Peyer's patch (tissue), 4 donors: Measurements from ENCODE around the gene SMIM27.

ENCODE experiments used
- POLR2A ChIP-seq, 2 donors: fragments of 450-650 bp; IDR thresholded peaks; one replicate each; pipeline ENCODE4 v1.5.1; 2017; ENCODE audit warnings: antibody characterized with exemption in 2 of 2, mild to moderate bottlenecking in 2 of 2, moderate library complexity in 2 of 2
- TF ChIP-seq, protein P1 (sequence below), 6 experiments: fragments of 450-650 bp in 4 of 6; fragments of 200-600 bp in 2 of 6; sonication (generic) in 1 of 6; IDR thresholded peaks; one replicate each; pipeline ENCODE4 v1.5.1; 2017 to 2019; ENCODE audit warnings: antibody characterized with exemption in 6 of 6, mild to moderate bottlenecking in 3 of 6, moderate library complexity in 1 of 6

DNA sequence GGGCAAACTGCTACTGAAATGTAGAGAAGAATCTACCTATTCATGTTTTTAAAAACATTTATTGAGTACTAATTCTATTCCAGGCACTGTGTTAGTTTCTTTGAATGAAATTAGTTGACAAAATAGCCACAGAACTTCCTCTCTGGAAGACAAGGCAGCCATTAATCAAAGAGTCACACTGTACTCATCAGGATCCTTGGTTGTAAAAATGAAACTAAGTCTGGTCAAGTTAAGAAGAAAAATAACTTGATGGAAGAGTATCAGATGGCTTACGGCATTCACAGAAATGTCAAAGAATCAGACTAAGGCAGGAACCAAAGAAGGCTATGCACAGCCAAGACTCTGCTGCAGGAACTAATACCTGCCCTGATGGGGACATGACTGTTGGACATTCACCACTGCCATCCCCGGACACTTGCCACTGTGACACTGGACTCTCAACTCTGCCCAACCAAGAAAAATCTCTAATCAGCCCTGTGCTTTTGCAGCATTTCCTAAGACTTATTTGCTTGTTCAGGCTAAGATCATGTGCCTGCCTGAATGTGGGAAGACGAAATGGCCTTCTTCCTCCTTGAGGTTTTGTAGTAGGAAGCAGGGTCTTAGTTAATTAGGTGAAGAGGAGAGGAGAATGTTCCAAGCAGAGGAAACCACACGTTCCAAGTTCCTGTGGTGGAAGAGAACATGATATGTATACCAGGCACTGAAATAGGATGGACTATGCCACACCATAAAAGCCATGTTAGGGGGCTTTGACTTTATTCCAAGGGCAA, 44.2 kb downstream of the SMIM27 start:
- TF ChIP-seq, protein P1, sequence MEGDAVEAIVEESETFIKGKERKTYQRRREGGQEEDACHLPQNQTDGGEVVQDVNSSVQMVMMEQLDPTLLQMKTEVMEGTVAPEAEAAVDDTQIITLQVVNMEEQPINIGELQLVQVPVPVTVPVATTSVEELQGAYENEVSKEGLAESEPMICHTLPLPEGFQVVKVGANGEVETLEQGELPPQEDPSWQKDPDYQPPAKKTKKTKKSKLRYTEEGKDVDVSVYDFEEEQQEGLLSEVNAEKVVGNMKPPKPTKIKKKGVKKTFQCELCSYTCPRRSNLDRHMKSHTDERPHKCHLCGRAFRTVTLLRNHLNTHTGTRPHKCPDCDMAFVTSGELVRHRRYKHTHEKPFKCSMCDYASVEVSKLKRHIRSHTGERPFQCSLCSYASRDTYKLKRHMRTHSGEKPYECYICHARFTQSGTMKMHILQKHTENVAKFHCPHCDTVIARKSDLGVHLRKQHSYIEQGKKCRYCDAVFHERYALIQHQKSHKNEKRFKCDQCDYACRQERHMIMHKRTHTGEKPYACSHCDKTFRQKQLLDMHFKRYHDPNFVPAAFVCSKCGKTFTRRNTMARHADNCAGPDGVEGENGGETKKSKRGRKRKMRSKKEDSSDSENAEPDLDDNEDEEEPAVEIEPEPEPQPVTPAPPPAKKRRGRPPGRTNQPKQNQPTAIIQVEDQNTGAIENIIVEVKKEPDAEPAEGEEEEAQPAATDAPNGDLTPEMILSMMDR (IDR thresholded peaks at IDR 0.05) = no peak
- TF ChIP-seq POLR2A (IDR thresholded peaks at IDR 0.05) = no peak
